Measurements from ENCODE around the gene SMIM15. TPM values are rescaled to one million over a fixed set of nuclear protein-coding genes. Genes with fewer than 3 reads are reported as not detected.
A peak's percentile ranks its signal among the peaks of the same experiment; 100 is the strongest.

Gene SMIM15
- total RNA-seq, 3 donors from 2014 or later (not counting 1 experiment from before 2014, with no cell fraction given): 19.5 to 24.1 (median 23.8) TPM

DNA sequence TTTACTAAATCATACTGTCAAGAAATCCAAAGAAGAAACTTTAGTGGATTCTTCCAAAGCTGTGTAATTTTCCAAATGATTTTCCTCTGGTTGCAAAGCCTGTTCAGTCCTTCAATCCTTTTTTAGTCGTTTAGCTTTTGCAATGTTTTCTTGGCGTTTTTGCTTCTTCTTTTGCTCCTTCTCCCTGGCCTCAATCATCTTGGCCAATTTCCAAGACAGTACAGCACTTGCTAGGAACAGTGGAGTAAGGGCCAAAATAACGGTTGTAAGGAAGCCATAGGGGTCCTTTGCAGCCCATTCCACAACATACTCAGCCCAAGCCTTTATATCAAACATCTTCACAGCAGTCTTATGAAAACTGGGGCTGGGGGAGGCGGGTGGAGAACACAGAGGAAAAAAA lies 2.4 kb downstream of the SMIM15 start:
- Histone ChIP-seq H3K4me3 (ENCODE audit: low read length) (no peak overlapping the region), H3K27ac (ENCODE audit: low read length) (no peak overlapping the region), H3K4me1 (ENCODE audit: control insufficient read depth, insufficient read depth, low read length) (peaks cover 6% of the 10 kb centered on the region), H3K27me3 (ENCODE audit: control insufficient read depth, insufficient read depth, low read length) (no peaks in the 10 kb centered on the region), H3K36me3 (ENCODE audit: control insufficient read depth, insufficient read depth, low read length) (peaks cover 23% of the 10 kb centered on the region), H3K9me3 (ENCODE audit: control insufficient read depth, insufficient read depth, low read length) (no peaks in the 10 kb centered on the region)
- WGBS (ENCODE audit: insufficient coverage): 73% methylated on average over 3 of the region's 4 CpGs
- TF ChIP-seq, protein P1, sequence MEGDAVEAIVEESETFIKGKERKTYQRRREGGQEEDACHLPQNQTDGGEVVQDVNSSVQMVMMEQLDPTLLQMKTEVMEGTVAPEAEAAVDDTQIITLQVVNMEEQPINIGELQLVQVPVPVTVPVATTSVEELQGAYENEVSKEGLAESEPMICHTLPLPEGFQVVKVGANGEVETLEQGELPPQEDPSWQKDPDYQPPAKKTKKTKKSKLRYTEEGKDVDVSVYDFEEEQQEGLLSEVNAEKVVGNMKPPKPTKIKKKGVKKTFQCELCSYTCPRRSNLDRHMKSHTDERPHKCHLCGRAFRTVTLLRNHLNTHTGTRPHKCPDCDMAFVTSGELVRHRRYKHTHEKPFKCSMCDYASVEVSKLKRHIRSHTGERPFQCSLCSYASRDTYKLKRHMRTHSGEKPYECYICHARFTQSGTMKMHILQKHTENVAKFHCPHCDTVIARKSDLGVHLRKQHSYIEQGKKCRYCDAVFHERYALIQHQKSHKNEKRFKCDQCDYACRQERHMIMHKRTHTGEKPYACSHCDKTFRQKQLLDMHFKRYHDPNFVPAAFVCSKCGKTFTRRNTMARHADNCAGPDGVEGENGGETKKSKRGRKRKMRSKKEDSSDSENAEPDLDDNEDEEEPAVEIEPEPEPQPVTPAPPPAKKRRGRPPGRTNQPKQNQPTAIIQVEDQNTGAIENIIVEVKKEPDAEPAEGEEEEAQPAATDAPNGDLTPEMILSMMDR (IDR thresholded peaks at IDR 0.05): no peak
- intact Hi-C loops (cut with micrococcal nuclease): loop anchor here (10.0 kb wide), 1 partner anchor 215 kb away; the partner anchor contains the start of genes ERCC8 and NDUFAF2
- Mint-ChIP-seq H3K4me1 (peaks cover 38 to 42% of the 10 kb centered on the region in 2 donors), H3K27ac (peak overlapping the region in 1 of 2 donors; percentile 16), H3K27me3 (ENCODE audit: low read depth in 2 of 2) (no peaks in the 10 kb centered on the region), H3K4me3 (peak overlapping the region; percentile 4), H3K36me3 (peaks cover 28% of the 10 kb centered on the region), H3K9me3 (no peaks in the 10 kb centered on the region)
- DNase-seq (no peak), ATAC-seq (no peak)

DNA sequence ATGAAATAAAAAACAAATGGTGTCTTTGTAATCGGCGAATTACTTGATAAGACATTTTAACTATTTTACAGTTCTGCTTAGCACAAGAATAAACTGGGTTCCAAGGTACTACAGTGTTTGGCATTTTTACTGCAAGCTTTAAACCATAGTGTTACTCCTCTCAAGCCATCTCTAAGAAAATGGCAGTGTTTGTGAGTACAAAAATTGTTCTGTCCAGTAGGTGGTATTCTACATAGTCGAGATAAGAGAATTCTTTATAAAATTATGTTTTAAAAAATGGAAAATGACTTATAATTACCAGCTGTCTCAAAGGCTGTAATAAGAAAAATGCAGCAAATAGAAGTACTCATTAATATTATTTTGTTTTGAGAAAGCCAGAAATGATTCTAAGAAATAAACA lies 3.2 kb downstream of the SMIM15 start:
- no peaks in the 10 kb centered on the region for H3K27me3 Mint-ChIP-seq (ENCODE audit: low read depth in 2 of 2)
- H3K4me3 Mint-ChIP-seq: no peak overlapping the region
- Histone ChIP-seq H3K36me3 (ENCODE audit: control insufficient read depth, insufficient read depth, low read length) (peaks cover 23% of the 10 kb centered on the region), H3K27ac (ENCODE audit: low read length) (no peak overlapping the region), H3K4me1 (ENCODE audit: control insufficient read depth, insufficient read depth, low read length) (peaks cover 6% of the 10 kb centered on the region), H3K4me3 (ENCODE audit: low read length) (no peak overlapping the region), H3K9me3 (ENCODE audit: control insufficient read depth, insufficient read depth, low read length) (no peaks in the 10 kb centered on the region), H3K27me3 (ENCODE audit: control insufficient read depth, insufficient read depth, low read length) (no peaks in the 10 kb centered on the region)
- intact Hi-C loops (cut with micrococcal nuclease): no loop called here
- DNase-seq (no peak), ATAC-seq (no peak)
- H3K27ac Mint-ChIP-seq: peak overlapping the region in 1 of 2 donors; percentile 43
- 100% methylated on average over 2 of the region's 3 CpGs for WGBS (ENCODE audit: insufficient coverage)
- TF ChIP-seq, protein P1 (IDR thresholded peaks at IDR 0.05): no peak
- no peaks in the 10 kb centered on the region for H3K9me3 Mint-ChIP-seq
- H3K4me1 Mint-ChIP-seq: peaks cover 38 to 42% of the 10 kb centered on the region in 2 donors
- H3K36me3 Mint-ChIP-seq: peaks cover 32% of the 10 kb centered on the region

GRCh38 chr5:61151893-61152292 lies 10.4 kb downstream of the SMIM15 start:
- H3K27ac ChIP-seq (ENCODE audit: low read length): no peak overlapping the region
- no peaks in the 10 kb centered on the region for H3K36me3 ChIP-seq (ENCODE audit: control insufficient read depth, insufficient read depth, low read length)
- 82% methylated on average over 1 of the region's 2 CpGs for WGBS (ENCODE audit: insufficient coverage)
- ATAC-seq (no peak), DNase-seq (no peak)
- Mint-ChIP-seq H3K27ac (no peak overlapping the region), H3K9me3 (peaks cover 0 to 7% of the 10 kb centered on the region in 2 donors), H3K27me3 (ENCODE audit: low read depth in 2 of 2) (no peaks in the 10 kb centered on the region), H3K4me3 (no peak overlapping the region), H3K36me3 (peaks cover 20% of the 10 kb centered on the region), H3K4me1 (peaks cover 0 to 5% of the 10 kb centered on the region in 2 donors)
- no peaks in the 10 kb centered on the region for H3K9me3 ChIP-seq (ENCODE audit: control insufficient read depth, insufficient read depth, low read length)
- H3K4me3 ChIP-seq (ENCODE audit: low read length): no peak overlapping the region
- TF ChIP-seq, protein P1 (IDR thresholded peaks at IDR 0.05): no peak
- H3K27me3 ChIP-seq (ENCODE audit: control insufficient read depth, insufficient read depth, low read length): no peaks in the 10 kb centered on the region
- H3K4me1 ChIP-seq (ENCODE audit: control insufficient read depth, insufficient read depth, low read length): no peaks in the 10 kb centered on the region
- intact Hi-C loops (cut with micrococcal nuclease): no loop called here

DNA sequence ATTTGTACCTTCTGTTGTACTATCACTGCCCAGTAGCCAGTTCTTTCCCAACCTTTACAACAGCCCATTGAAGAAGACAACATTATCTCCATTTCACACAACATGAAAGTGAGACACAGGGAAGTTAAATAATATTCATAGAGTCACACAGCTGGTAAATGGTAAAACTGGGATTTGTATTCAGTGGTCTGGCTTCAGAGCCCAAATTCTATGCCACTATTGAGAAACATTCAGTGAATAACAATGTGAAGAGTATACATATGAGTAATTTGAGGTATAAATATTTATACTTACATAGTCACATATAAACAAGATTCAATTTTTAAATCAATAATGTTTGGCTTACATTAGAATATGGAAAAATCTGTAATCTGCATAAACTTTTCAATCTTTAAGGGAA lies 13.8 kb downstream of the SMIM15 start:
- no peak overlapping the region for H3K4me3 Mint-ChIP-seq
- H3K27me3 ChIP-seq (ENCODE audit: control insufficient read depth, insufficient read depth, low read length): no peaks in the 10 kb centered on the region
- DNase-seq (no peak), ATAC-seq (no peak)
- TF ChIP-seq, protein P1 (IDR thresholded peaks at IDR 0.05): no peak
- no peaks in the 10 kb centered on the region for H3K9me3 ChIP-seq (ENCODE audit: control insufficient read depth, insufficient read depth, low read length)
- H3K4me1 ChIP-seq (ENCODE audit: control insufficient read depth, insufficient read depth, low read length): no peaks in the 10 kb centered on the region
- peaks cover 0 to 3% of the 10 kb centered on the region in 2 donors for H3K4me1 Mint-ChIP-seq
- intact Hi-C loops (cut with micrococcal nuclease): no loop called here
- no peak overlapping the region for H3K4me3 ChIP-seq (ENCODE audit: low read length)
- H3K27ac Mint-ChIP-seq: no peak overlapping the region
- H3K36me3 Mint-ChIP-seq: peaks cover 4% of the 10 kb centered on the region
- H3K36me3 ChIP-seq (ENCODE audit: control insufficient read depth, insufficient read depth, low read length): no peaks in the 10 kb centered on the region
- no peaks in the 10 kb centered on the region for H3K27me3 Mint-ChIP-seq (ENCODE audit: low read depth in 2 of 2)
- no peak overlapping the region for H3K27ac ChIP-seq (ENCODE audit: low read length)
- H3K9me3 Mint-ChIP-seq: peaks cover 0 to 5% of the 10 kb centered on the region in 2 donors

Measured in natural killer cell (primary cell).